Measurements from ENCODE around the gene NTN1.

Gene NTN1

GRCh38 chr17:9037736-9038135 lies 16.4 kb downstream of the NTN1 start:
- no peak for DNase-seq (ENCODE audit: extremely low read depth, low read depth)
- no peak for TF ChIP-seq CTCF (IDR thresholded peaks at IDR 0.05; ENCODE audit: low read depth, low read length)

GRCh38 chr17:9038380-9038779 lies 17.1 kb downstream of the NTN1 start:
- no peak for DNase-seq (ENCODE audit: extremely low read depth, low read depth)
- TF ChIP-seq CTCF (IDR thresholded peaks at IDR 0.05; ENCODE audit: low read depth, low read length) = no peak

GRCh38 chr17:9044772-9045463 lies 23.6 kb downstream of the NTN1 start:
- TF ChIP-seq CTCF (IDR thresholded peaks at IDR 0.05; ENCODE audit: low read depth, low read length) = no peak
- DNase-seq (ENCODE audit: extremely low read depth, low read depth) = no peak

- DNase-seq (ENCODE audit: extremely low read depth, low read depth) = no peak
- TF ChIP-seq CTCF (IDR thresholded peaks at IDR 0.05; ENCODE audit: low read depth, low read length) = no peak
Observed at GRCh38 chr17:9050801-9051401, 29.6 kb downstream of the NTN1 start.

- no peak for TF ChIP-seq CTCF (IDR thresholded peaks at IDR 0.05; ENCODE audit: low read depth, low read length)
- no peak for DNase-seq (ENCODE audit: extremely low read depth, low read depth)
Observed at GRCh38 chr17:9051561-9051960, 30.3 kb downstream of the NTN1 start.

GRCh38 chr17:9052921-9053320 lies 31.6 kb downstream of the NTN1 start:
- TF ChIP-seq CTCF (IDR thresholded peaks at IDR 0.05; ENCODE audit: low read depth, low read length) = no peak
- no peak for DNase-seq (ENCODE audit: extremely low read depth, low read depth)

- TF ChIP-seq CTCF (IDR thresholded peaks at IDR 0.05; ENCODE audit: low read depth, low read length) = no peak
- DNase-seq (ENCODE audit: extremely low read depth, low read depth) = no peak
Observed at GRCh38 chr17:9053406-9053805, 32.1 kb downstream of the NTN1 start.
